ENCODE measurements around the gene ELP1.
"Not testable (repeated sequence)": the region's sequence is repeated elsewhere in the genome, so short reads cannot be mapped to it uniquely, and the experiment has no call there.

The ELP1 gene, protein sequence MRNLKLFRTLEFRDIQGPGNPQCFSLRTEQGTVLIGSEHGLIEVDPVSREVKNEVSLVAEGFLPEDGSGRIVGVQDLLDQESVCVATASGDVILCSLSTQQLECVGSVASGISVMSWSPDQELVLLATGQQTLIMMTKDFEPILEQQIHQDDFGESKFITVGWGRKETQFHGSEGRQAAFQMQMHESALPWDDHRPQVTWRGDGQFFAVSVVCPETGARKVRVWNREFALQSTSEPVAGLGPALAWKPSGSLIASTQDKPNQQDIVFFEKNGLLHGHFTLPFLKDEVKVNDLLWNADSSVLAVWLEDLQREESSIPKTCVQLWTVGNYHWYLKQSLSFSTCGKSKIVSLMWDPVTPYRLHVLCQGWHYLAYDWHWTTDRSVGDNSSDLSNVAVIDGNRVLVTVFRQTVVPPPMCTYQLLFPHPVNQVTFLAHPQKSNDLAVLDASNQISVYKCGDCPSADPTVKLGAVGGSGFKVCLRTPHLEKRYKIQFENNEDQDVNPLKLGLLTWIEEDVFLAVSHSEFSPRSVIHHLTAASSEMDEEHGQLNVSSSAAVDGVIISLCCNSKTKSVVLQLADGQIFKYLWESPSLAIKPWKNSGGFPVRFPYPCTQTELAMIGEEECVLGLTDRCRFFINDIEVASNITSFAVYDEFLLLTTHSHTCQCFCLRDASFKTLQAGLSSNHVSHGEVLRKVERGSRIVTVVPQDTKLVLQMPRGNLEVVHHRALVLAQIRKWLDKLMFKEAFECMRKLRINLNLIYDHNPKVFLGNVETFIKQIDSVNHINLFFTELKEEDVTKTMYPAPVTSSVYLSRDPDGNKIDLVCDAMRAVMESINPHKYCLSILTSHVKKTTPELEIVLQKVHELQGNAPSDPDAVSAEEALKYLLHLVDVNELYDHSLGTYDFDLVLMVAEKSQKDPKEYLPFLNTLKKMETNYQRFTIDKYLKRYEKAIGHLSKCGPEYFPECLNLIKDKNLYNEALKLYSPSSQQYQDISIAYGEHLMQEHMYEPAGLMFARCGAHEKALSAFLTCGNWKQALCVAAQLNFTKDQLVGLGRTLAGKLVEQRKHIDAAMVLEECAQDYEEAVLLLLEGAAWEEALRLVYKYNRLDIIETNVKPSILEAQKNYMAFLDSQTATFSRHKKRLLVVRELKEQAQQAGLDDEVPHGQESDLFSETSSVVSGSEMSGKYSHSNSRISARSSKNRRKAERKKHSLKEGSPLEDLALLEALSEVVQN (N-terminal part only)

DNA sequence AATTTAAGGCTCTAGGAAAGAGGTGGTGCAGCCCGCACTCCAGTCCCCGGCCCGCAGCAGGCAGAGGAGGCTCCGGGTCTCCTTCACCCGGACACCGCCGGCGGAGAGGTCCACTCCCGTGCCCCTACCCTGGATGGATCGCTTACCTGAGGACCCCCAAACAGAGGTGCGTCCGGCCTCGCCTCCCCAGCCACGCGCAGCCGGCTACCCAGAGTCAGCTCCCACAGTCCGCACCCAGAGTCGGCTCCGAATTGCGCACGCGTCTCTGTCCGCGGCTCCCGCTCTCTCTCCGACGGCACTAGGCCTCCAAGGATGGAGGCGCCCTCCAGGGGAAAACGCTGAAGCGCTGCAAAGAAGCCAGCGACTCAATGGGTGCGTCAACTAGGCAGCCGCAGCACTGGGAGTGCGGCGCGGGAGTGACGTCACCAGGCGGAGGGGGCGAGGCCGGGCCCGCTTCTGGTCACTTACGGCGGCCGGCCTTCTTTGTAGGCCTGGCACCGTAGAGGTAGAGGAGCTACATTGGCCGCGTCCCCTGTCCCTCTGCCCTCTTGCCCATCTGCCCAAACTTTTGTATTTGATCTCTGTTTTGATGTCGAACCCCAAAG, at the start of gene ELP1:
Gene ELP1 (minus strand): TSS at position 407 of the 605 bp plus-strand sequence. CDS start 2,978 bp downstream, outside the sequence.
- DNase-seq (ENCODE audit: low spot score), result peak; percentile 98

DNA sequence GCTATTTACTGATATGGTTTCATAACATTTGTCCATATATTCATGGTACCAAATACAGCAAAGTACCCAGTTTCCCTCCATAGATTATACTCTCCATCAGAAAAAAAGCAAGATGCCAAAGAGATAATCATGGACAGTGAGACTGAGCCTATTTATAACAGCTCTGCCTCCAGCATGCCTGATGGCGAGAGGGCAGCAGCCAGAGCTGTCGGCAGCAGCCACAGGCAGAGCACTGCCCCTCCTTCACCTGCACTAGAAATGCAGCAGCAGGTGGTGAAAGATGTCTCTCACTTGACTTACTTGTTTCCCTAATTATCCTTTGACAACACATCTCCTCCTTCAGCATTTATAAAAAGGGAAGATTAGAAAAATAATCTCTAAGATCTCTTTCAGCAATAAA, 47.0 kb upstream of the ELP1 start:
- DNase-seq (ENCODE audit: low spot score), result no peak

DNA sequence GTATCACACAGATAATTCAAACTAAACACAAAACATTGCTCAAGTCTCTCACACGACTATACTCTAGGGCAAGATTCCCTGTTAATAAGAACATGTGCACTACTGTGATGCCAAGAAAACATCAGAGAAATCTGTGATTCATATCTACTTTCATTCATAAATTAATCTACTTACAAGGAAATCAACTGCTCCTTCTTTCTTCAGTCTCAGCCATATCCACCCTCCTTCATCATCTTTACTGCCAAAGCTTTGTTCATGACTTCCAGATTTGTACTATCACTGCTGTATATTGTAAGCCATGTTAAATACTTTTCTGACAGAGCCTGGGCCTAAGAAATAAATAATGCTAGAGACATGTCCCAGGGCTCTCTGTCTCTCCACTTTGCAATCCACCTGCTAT, 44.3 kb upstream of the ELP1 start:
- DNase-seq (ENCODE audit: low spot score), result no peak

DNA sequence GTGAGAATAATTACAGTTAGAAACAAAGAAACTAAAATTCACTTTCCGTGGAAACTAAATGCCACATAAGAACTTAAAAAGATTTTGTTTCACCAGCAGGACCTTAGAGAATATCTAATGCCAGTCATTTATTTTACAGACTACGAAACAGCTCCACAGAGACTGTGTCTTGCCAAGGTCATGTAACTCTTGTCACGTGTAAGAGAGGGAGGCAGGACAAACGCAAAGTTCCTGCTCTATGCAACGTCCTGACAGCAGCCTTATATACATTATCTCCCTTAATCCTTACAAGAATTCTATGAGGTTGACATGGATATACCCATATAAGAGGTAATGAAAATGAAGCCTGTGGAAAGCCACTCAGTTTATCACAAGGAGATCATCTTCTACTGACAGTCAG, 40.0 kb upstream of the ELP1 start:
- no peak for DNase-seq (ENCODE audit: low spot score)

DNA sequence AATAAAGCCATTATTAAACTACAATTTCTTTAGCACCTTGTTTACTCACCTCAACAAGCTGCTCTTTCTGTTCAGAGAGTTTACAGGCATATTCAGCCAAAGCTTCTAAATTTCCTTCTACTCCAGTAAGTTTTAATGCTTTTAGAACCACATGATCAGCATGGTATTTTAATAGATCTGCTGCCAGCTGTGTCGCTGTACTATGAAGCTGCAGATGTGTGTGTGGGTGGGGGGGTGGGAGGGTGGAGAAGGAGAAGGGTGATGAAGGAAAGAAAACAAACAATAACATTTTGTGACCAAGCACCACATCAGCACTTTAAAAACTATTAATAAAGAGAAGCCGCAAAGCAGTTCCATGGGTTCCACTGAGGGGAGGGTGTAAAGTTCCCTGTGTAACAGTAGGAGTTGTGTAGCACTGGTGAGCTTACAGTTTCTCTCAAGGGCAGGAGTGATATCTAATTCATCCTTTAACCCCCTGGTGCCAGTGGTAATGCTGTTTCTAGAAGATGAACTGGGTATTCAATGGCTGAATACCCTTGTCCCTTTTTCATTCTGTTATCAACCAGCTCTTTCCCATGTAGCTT, 38.8 kb upstream of the ELP1 start:
- no peak for DNase-seq (ENCODE audit: low spot score)

DNA sequence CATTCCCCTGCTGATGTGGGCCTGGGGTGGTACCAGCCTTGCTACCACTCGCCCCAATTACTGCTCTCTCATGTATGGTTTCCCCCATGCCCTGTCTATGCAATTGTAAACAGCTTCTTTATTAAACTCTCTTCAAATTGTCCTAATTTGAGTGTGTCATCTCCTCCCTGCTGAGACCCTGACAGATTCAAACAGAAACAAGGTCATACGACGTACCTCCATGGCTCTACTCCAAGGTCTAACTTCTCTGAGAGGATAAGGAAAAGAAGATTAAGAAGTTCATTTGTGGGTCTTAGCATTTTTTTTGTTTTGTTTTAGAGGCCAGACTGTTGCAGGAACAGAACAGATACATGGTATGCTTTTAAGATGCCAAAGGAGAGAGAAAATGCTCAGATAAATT, 38.3 kb upstream of the ELP1 start:
- no peak for DNase-seq (ENCODE audit: low spot score)

DNA sequence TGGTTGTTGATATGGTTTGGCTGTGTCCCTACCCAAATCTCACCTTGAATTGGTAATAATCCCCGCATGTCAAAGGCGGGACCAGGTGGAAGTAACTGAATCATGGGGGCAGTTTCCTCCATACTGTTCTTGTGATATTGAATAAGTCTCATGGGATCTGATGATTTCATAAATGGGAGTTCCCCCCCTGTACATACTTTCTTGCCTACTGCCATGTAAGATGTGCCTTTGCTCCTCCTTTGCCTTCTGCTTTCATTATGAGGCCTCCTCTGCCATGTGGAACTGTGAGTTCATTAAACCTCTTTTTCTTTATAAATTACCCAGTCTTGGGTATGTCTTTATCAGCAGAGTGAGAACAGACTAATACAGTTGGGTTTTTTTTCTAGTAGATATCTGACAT, 37.5 kb upstream of the ELP1 start:
- not testable (repeated sequence) for DNase-seq (ENCODE audit: low spot score)

DNA sequence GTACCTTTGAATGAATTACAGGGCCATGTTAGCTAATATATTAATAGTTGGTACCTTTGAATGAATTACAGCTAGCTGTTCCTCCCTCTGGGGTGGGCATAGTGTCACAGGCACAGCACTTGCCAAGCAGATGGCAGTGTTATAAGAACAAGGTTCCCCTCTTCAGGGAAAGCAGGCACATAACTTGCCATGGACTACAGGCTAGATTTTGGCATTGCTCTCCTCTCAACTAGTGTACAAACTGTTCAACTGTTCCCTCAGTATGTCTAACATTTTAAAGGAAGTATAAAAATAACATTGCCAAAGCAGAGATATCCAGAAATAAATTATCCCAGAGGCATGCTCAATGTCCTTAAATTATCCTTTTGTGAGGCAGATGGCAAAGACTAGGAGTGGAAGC, 34.0 kb upstream of the ELP1 start:
- no peak for DNase-seq (ENCODE audit: low spot score)

DNA sequence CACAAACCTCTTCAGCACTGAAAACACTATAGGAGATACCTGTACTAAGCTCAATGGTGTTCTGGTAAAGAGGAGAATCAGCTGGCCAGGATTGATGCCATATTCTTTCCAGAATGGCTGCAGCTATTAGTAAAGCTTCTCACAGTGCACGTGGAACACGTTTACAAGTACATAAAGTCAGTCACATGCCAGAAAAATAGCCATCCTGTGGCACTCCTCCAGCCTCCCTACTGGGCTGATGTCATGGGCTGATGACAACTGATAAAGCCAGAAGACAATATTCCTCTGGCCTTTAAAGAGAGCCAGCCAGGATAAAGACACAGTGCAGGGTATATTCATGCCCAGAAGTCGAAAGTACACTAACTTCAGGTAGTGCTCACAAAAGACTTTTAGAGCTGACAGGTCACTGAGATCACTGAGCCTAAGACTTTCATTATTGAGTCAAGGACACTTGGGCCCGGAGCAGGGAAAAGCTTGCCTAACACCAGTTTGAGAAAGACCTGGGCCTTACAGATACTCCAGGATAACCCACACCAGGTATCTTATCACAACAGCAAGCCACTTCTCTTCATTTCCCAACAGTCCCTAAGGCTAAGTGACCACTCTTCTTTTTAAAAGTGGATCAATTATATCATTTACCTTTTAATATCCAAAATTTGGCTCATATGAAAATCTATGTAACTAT, 29.7 kb upstream of the ELP1 start:
- DNase-seq (ENCODE audit: low spot score), result no peak

DNA sequence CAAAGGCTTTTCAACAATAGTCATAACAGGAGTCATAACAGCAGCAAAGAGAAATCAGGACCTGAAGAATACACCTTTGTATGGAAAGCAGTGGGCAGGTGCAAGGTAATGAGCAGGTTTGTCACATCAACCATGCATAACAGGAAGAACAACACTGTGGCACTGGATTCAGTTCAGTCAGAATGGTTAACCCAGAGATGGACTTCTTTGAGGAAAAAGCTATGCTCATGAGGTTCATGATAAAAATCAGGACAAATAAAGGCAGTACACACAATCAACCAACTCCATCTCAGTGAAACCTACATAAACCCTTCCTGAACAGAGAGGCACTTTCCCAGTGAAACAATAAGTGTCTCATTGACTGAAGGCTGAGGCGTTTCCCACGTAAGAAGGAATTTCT, 27.2 kb upstream of the ELP1 start:
- no peak for DNase-seq (ENCODE audit: low spot score)

DNA sequence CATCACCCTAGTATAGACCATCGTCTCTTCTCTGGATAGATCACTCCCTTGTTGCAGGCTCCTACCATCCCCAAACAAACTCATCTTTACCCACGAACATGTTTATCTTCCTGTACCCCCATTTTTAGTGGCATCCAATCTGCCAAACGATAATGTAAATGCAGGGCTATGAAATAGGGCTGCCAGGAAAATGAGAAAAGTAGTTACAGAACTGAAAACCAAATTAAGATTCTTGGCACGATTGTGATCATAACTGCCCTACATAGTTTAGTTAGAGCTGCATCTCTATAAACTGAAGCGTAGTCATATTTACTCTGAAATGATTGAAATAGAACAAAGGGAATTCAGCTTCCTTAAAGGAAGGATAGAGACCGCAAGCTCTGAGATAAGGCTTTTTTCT, 26.4 kb upstream of the ELP1 start:
- DNase-seq (ENCODE audit: low spot score), result no peak

DNA sequence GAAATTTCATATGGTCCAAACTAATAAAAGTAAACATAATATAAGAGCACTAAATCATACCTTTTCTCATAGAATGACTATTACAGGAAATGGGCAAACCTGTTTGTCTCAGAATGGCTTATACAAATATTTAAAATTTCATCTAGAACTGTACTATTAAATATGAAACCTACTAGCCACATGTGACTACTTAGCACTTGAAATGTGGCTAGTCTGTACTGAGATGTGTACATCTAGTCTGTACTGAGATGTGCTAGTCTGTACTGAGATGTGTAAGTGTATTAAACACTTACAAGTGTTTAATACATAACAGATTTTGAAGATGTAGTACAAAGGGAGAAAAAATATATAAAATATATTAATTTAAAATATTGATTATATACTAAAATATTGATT, 22.7 kb upstream of the ELP1 start:
- DNase-seq (ENCODE audit: low spot score), result no peak

DNA sequence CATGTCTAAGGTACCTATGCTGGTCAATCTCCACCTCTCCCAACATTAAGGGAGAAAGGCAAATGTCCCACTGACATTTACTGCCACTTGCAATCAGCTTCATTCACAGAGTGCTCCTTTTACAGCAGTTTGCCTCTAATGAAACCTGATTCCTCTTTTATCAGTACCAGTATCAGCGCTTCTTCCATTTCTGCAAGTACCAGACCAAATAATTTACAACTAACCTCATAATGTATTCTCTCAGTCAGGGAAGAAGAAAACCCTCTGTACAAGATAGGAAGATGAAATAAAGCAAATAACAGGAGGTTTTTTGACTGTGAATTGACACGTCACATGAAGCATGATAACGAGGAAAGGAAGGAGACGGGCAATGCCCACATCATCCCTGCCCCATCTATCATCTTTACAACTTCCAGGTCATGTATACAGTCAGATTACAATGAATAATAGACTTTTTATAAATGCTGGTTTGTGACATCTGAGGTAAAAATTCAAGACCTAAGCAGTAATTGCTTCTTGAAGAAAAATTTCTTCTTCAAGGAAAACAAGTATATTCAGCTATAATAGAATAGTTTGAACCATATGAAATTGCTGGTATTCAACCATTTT, 22.2 kb upstream of the ELP1 start:
- no peak for DNase-seq (ENCODE audit: low spot score)

DNA sequence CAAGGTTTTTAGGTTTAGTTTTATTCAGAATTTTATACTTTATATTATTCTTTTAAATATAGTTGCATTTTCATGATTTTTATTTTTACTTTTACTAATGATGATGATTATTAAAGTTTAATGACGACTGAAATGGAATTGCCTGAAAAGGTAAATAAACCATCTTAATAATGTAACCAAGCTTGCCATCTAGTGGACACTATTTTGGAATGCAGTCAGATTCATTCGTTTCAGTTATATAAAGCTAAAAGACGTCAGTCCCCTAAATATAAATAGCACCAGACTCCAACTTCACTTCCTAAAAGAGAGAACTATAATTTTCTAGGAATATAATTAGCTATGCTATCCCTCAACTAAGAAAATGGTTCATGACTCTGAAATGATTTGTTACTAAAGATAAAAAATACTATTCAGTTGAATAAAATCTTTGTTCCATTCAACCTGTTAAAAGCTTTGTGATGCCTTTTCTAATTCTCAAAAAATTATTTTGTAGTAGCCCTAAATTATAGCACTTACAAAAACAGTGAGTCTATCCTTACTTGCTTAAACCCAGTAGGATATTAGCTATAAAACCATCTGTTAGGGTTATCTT, 20.2 kb upstream of the ELP1 start:
- peak; percentile 77 for DNase-seq (ENCODE audit: low spot score)

DNA sequence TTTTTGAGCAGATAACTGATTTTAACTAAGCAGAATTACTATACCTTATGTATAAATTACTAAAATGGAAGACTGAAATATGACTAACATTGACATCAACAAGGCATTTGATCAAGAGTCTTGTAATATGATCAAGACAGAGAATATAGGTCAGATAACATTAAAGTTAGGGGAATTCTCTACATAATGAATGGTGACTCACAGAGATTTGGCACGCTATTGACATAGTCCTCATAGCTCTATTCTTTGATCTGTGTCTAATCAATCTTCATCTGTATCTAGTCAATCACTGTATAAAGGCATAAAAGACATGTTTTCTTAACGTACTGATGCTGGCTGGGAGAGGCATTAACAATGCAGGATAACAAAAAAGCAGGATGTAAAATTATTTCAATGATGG, 17.7 kb upstream of the ELP1 start:
- no peak for DNase-seq (ENCODE audit: low spot score)

DNA sequence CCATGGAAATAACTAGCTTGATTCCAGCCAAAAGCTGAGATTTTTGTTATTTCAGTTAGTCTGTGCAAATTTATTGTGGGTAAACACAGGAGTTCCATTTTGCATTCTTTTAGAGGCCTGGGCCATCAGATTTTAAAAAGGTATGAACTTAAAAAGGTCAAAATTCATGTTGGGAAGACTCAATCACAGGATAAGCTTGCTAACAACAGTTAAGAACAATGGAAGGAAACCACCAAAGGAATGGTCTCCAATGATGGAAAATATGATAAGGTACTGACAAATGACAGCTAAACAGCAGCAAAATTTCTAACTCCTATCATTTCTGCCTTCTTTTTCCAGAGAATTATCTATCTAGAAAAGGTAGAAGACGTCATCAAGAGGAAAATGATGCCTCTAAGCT, 16.2 kb upstream of the ELP1 start:
- no peak for DNase-seq (ENCODE audit: low spot score)

DNA sequence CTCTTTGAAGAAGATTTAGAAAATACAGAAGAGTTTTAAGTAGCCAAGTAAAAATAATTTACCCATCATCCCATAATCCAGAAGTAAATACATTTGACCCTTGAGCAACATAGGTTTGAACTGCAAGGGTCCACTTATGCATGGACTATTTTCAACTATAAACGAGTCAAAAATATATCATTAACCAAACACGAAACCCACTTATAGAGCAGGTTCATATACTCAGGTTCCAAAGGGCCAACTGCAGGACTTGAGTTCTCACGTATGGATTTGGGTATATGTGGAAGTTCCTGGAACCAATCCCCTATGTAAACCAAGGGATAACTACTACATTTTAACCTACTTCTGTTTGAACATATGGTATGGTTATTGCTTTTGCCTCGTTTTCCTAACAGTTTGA, 6.1 kb upstream of the ELP1 start:
- no peak for DNase-seq (ENCODE audit: low spot score)

DNA sequence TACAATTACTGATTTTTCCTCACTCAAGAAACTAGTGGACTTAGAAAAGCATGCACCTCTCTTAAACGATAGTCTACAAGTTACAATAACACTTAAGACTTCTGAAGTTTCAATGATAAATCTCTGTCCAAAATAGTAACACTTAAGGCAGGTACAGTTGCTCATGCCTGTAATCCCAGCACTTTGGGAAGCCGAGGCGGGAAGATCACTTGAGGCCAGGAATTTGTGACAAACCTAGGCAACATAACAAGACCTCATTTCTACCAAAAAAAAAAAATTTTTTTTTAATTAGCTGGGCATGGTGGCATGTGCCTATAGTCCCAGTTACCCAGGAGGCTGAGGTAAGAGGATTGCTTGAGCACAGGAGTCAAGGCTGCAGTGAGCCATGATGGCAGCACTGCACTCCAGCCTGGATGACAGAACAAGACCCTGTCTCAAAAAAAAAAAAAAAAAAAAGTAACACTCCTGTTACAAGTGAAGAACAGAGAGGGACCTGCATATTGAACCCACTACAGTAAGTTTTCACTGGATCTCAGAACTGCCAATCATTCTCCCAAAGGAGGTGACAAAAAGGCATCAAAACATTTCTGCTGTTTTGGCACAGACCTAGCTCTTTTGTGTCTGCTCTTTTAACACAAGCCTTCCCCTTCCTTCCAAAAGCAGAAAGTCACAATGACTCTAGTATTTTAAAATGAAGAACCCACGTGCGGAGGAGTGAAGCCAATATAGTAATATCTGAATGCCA, 3.8 kb upstream of the ELP1 start:
- no peak for DNase-seq (ENCODE audit: low spot score)

DNA sequence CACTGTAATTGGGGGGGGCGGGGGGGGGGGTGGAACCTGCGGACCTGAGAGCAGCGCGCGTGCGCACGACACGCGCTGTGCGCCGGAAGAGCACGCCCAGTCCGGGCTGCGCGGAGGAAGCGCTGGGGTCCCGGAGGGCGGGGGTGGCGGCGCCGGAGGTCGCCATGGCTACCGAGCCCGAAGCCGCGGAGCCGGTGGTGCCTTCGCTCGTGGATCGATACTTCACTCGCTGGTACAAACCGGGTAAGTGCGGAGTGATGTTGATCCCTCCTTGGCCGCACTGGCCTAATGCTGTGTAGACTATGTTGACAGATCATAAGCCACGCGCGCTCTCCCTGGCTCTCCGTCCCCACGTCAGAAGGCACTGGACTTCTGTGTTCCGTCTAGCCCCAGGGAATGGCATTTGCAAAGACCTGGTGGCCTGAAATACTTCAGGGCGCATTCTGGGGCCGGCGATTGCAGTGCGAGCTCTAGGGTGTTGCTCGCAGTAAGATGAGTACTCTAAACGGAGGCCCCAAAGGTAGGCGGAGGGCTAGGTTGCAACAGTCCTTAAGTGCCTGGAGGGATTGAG, 484 bp upstream of the ELP1 start, which contains the start of gene ABITRAM:
Gene ABITRAM (plus strand): TSS at position 78 of the 571 bp plus-strand sequence. CDS start 87 bp downstream, at position 165.
- peak; percentile 89 for DNase-seq (ENCODE audit: low spot score)

Data from RKO (cell line).